ENCODE data around the gene TNNT1.

TNNT1 gene

GRCh38 chr19:55088543-55089341 lies 60.3 kb downstream of the TNNT1 start:
- peak; percentile 29 for DNase-seq (ENCODE audit: low read depth)

- no peak for DNase-seq (ENCODE audit: low read depth)
Measured at GRCh38 chr19:55088021-55088451, 61.0 kb downstream of the TNNT1 start.

GRCh38 chr19:55087542-55087901 lies 61.5 kb downstream of the TNNT1 start:
- DNase-seq (ENCODE audit: low read depth) = no peak

GRCh38 chr19:55086730-55087541 lies 62.1 kb downstream of the TNNT1 start:
- DNase-seq (ENCODE audit: low read depth) = peak; percentile 80

- no peak for DNase-seq (ENCODE audit: low read depth)
Measured at GRCh38 chr19:55085923-55086715, 62.9 kb downstream of the TNNT1 start.

- no peak for DNase-seq (ENCODE audit: low read depth)
Measured at GRCh38 chr19:55084416-55084815, 64.6 kb downstream of the TNNT1 start.

GRCh38 chr19:55083004-55083850 lies 65.8 kb downstream of the TNNT1 start:
- DNase-seq (ENCODE audit: low read depth) = no peak

Data from stromal cell of bone marrow (primary cell).